Chondrocyte (in vitro differentiated cells): Measurements from ENCODE around the gene SUPT20H. TPM values are rescaled to one million over a fixed set of nuclear protein-coding genes. Genes with fewer than 3 reads are reported as not detected.

Source experiments
- DNase-seq: peaks from one replicate; pipeline ENCODE4 v3.0.0; 2021; ENCODE audit warnings: mixed read lengths, low spot score
- H3K27ac Mint-ChIP-seq: one replicate; pipeline ENCODE4 v1.8.0; 2021; ENCODE audit warnings: mild to moderate bottlenecking, moderate library complexity, mixed read lengths; ENCODE audit not compliant: unreplicated experiment
- H3K27me3 Mint-ChIP-seq: 2 replicates; pipeline ENCODE4 v1.8.0; 2021; ENCODE audit warnings: low read depth, mixed read lengths
- H3K36me3 Mint-ChIP-seq: 2 replicates; pipeline ENCODE4 v1.8.0; 2021; ENCODE audit warnings: low read depth, mixed read lengths
- H3K4me1 Mint-ChIP-seq: 2 replicates; pipeline ENCODE4 v1.8.0; 2021; ENCODE audit warnings: low read depth, mild to moderate bottlenecking, mixed read lengths
- H3K4me3 Mint-ChIP-seq: one replicate; pipeline ENCODE4 v1.8.0; 2021; ENCODE audit warnings: mild to moderate bottlenecking, moderate library complexity, mixed read lengths; ENCODE audit not compliant: unreplicated experiment
- H3K9me3 Mint-ChIP-seq: 2 replicates; pipeline ENCODE4 v1.8.0; 2021; ENCODE audit warnings: low read depth, mixed read lengths
- CTCF ChIP-seq: fragments of 200-600 bp; sonication (generic); IDR thresholded peaks from 2 replicates; pipeline ENCODE4 v1.5.0; 2021; ENCODE audit warnings: antibody characterized with exemption, mild to moderate bottlenecking, moderate library complexity
- total RNA-seq: library from RNA; stranded (reverse); gene quantifications from 3 replicates; pipeline ENCODE4 v1.2.1, GENCODE V29; 2021

Gene SUPT20H
- total RNA-seq, 1 donor from 2014 or later = 51.2 TPM

DNA sequence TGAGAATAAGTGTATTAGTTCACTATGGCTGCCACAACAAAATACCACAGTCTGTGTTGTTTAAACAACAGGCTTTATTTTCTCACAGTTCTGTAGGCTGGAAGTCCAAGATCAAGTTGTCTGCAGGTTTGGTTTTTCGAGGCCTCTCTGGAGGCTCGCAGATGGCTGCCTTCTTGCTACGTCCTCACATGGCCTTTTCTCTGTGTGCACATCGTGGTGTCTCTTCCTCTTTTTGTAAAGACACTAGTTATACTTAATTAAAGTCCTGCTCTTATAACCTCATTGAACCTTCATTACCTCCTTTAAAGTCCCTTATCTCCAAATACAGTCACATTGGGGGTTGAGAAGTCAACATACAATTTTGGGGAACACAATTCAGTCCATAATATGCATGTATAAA, 35.4 kb upstream of the SUPT20H start:
- H3K27me3 Mint-ChIP-seq = no peaks in the 10 kb centered on the region

GRCh38 chr13:37094099-37094498, 34.6 kb upstream of the SUPT20H start:
- TF ChIP-seq CTCF = no peak
- Mint-ChIP-seq H3K9me3 (no peaks in the 10 kb centered on the region), H3K4me1 (no peaks in the 10 kb centered on the region), H3K36me3 (no peaks in the 10 kb centered on the region), H3K4me3 (no peak overlapping the region), H3K27ac (no peak overlapping the region), H3K27me3 (no peaks in the 10 kb centered on the region)
- no peak for DNase-seq

More for the DNA sequence above, 35.4 kb upstream of the SUPT20H start:
- Mint-ChIP-seq H3K4me3 (no peak overlapping the region), H3K36me3 (no peaks in the 10 kb centered on the region), H3K27ac (no peak overlapping the region), H3K9me3 (no peaks in the 10 kb centered on the region), H3K4me1 (no peaks in the 10 kb centered on the region)
- no peak for TF ChIP-seq CTCF
- no peak for DNase-seq

- H3K27ac Mint-ChIP-seq = no peak overlapping the region
- no peak for TF ChIP-seq CTCF
These were observed 32.3 kb upstream of the SUPT20H start for GRCh38 chr13:37091835-37092234.

GRCh38 chr13:37090912-37091311, 31.4 kb upstream of the SUPT20H start:
- H3K4me3 Mint-ChIP-seq = no peak overlapping the region
- no peaks in the 10 kb centered on the region for H3K9me3 Mint-ChIP-seq
- DNase-seq = no peak
- H3K27ac Mint-ChIP-seq = no peak overlapping the region
- no peaks in the 10 kb centered on the region for H3K4me1 Mint-ChIP-seq
- no peaks in the 10 kb centered on the region for H3K36me3 Mint-ChIP-seq
- no peak for TF ChIP-seq CTCF
- H3K27me3 Mint-ChIP-seq = no peaks in the 10 kb centered on the region

More at GRCh38 chr13:37091835-37092234, 32.3 kb upstream of the SUPT20H start:
- Mint-ChIP-seq H3K36me3 (no peaks in the 10 kb centered on the region), H3K4me1 (no peaks in the 10 kb centered on the region), H3K27me3 (no peaks in the 10 kb centered on the region), H3K4me3 (no peak overlapping the region), H3K9me3 (no peaks in the 10 kb centered on the region)
- DNase-seq = no peak

GRCh38 chr13:37089495-37089894, 30.0 kb upstream of the SUPT20H start:
- no peaks in the 10 kb centered on the region for H3K27me3 Mint-ChIP-seq
- no peaks in the 10 kb centered on the region for H3K36me3 Mint-ChIP-seq
- no peak for TF ChIP-seq CTCF
- no peaks in the 10 kb centered on the region for H3K9me3 Mint-ChIP-seq
- no peak for DNase-seq
- H3K4me1 Mint-ChIP-seq = no peaks in the 10 kb centered on the region
- H3K4me3 Mint-ChIP-seq = no peak overlapping the region
- H3K27ac Mint-ChIP-seq = no peak overlapping the region
